Kasumi-1 (cell line): ENCODE measurements around the gene UIMC1.
"Not testable (repeated sequence)": the region's sequence is repeated elsewhere in the genome, so short reads cannot be mapped to it uniquely, and the experiment has no call there.

Experiments used
- DNase-seq, 2 experiments: peaks; one replicate each; lab custom pipeline; 2025; lab: John Stamatoyannopoulos, UW

UIMC1 gene

GRCh38 chr5:177005619-177006264, 837 bp downstream of the UIMC1 start:
- DNase-seq: peak; percentile 43 to 44

- no peak for DNase-seq
Measured at GRCh38 chr5:177004961-177005360, 1.6 kb downstream of the UIMC1 start.

- DNase-seq: no peak
Measured at GRCh38 chr5:177003649-177004048, 2.9 kb downstream of the UIMC1 start.

GRCh38 chr5:176999526-176999925, 7.1 kb downstream of the UIMC1 start:
- DNase-seq: not testable (repeated sequence)

GRCh38 chr5:176998828-176999227, 7.8 kb downstream of the UIMC1 start:
- DNase-seq: no peak

GRCh38 chr5:176996780-176997179, 9.8 kb downstream of the UIMC1 start:
- DNase-seq: no peak

- DNase-seq: no peak
Measured at GRCh38 chr5:176995896-176996767, 10.4 kb downstream of the UIMC1 start.

- no peak for DNase-seq
Measured at GRCh38 chr5:176995122-176995490, 11.5 kb downstream of the UIMC1 start.

- DNase-seq: peak; percentile 94 to 96
Measured at GRCh38 chr5:176994460-176995121, 12.0 kb downstream of the UIMC1 start.

- not testable (repeated sequence) for DNase-seq
Measured at GRCh38 chr5:176993081-176993480, 13.5 kb downstream of the UIMC1 start.

GRCh38 chr5:176987583-176987982, 19.0 kb downstream of the UIMC1 start:
- DNase-seq: no peak

- no peak for DNase-seq
Measured at GRCh38 chr5:176986280-176986679, 20.3 kb downstream of the UIMC1 start.

GRCh38 chr5:176985516-176985915, 21.1 kb downstream of the UIMC1 start:
- DNase-seq: no peak

- not testable (repeated sequence) for DNase-seq
Measured at GRCh38 chr5:176984176-176984575, 22.4 kb downstream of the UIMC1 start.

GRCh38 chr5:176983593-176983992, 23.0 kb downstream of the UIMC1 start:
- DNase-seq: not testable (repeated sequence)

- not testable (repeated sequence) for DNase-seq
Measured at GRCh38 chr5:176983112-176983511, 23.5 kb downstream of the UIMC1 start.

GRCh38 chr5:176980818-176981217, 25.8 kb downstream of the UIMC1 start:
- no peak for DNase-seq

- no peak for DNase-seq
Measured at GRCh38 chr5:176979669-176980068, 26.9 kb downstream of the UIMC1 start.

- DNase-seq: no peak
Measured at GRCh38 chr5:176965633-176966032, 40.9 kb downstream of the UIMC1 start.

GRCh38 chr5:176959051-176959450, 47.5 kb downstream of the UIMC1 start:
- peak; percentile 64 to 72 for DNase-seq

- no peak for DNase-seq
Measured at GRCh38 chr5:176956756-176957155, 49.8 kb downstream of the UIMC1 start.

- no peak for DNase-seq
Measured at GRCh38 chr5:176955895-176956294, 50.7 kb downstream of the UIMC1 start.

GRCh38 chr5:176954050-176954449, 52.5 kb downstream of the UIMC1 start:
- no peak for DNase-seq
